22Rv1 (cell line): ENCODE data around the gene PRXL2A.
"Not testable (repeated sequence)": the region's sequence is repeated elsewhere in the genome, so short reads cannot be mapped to it uniquely, and the experiment has no call there.

Experiments
- H3K27ac ChIP-seq: fragments of 450-650 bp; 2 replicates; pipeline ENCODE4 v1.5.1; 2017
- CTCF ChIP-seq: fragments of 450-650 bp; IDR thresholded peaks from 2 replicates; pipeline ENCODE4 v1.5.1; 2017; ENCODE audit warnings: mild to moderate bottlenecking
- ZFX ChIP-seq: fragments of 450-650 bp; IDR thresholded peaks from 2 replicates; pipeline ENCODE4 v1.6.1; 2017; ENCODE audit warnings: antibody characterized with exemption, borderline replicate concordance

Gene PRXL2A

GRCh38 chr10:80476685-80477084 is 68.3 kb downstream of the PRXL2A start:
- TF ChIP-seq CTCF (no peak), ZFX (no peak)
- H3K27ac ChIP-seq: no peak overlapping the region

- H3K27ac ChIP-seq: no peak overlapping the region
- no peak for TF ChIP-seq CTCF
- TF ChIP-seq ZFX: no peak
These were observed 69.5 kb downstream of the PRXL2A start for GRCh38 chr10:80477813-80478212.

- H3K27ac ChIP-seq: not testable (repeated sequence)
These were observed 72.0 kb downstream of the PRXL2A start for GRCh38 chr10:80480373-80480772.

- no peak overlapping the region for H3K27ac ChIP-seq
- TF ChIP-seq ZFX (no peak), CTCF (no peak)
These were observed 72.5 kb downstream of the PRXL2A start for GRCh38 chr10:80480852-80481251.

- no peak overlapping the region for H3K27ac ChIP-seq
These were observed 75.9 kb downstream of the PRXL2A start for GRCh38 chr10:80484243-80484642.

GRCh38 chr10:80484676-80485075 is 76.3 kb downstream of the PRXL2A start:
- TF ChIP-seq CTCF: no peak
- TF ChIP-seq ZFX: no peak
- H3K27ac ChIP-seq: no peak overlapping the region

More at GRCh38 chr10:80484243-80484642, 75.9 kb downstream of the PRXL2A start:
- no peak for TF ChIP-seq ZFX
- no peak for TF ChIP-seq CTCF

- H3K27ac ChIP-seq: no peak overlapping the region
- TF ChIP-seq ZFX (no peak), CTCF (no peak)
These were observed 77.0 kb downstream of the PRXL2A start for GRCh38 chr10:80485076-80485945.
